Fibroblast of pulmonary artery (primary cell): Measurements from ENCODE around the gene LRRC7.

Source experiments
- DNase-seq: peaks from one replicate; pipeline ENCODE4 v3.0.0-alpha.2; 2010; ENCODE audit warnings: low read depth
- H3K4me3 ChIP-seq: replicated peaks from 2 replicates; pipeline ENCODE4 v1.5.1; 2011; ENCODE audit warnings: low read depth, mild to moderate bottlenecking, control low read depth, low read length, moderate library complexity
- TF ChIP-seq, protein P1 (sequence below): IDR thresholded peaks from 2 replicates; pipeline ENCODE4 v1.5.1; 2011; ENCODE audit warnings: mild to moderate bottlenecking, control low read depth, low read length, inconsistent platforms; ENCODE audit errors: missing control alignments

LRRC7 gene

DNA sequence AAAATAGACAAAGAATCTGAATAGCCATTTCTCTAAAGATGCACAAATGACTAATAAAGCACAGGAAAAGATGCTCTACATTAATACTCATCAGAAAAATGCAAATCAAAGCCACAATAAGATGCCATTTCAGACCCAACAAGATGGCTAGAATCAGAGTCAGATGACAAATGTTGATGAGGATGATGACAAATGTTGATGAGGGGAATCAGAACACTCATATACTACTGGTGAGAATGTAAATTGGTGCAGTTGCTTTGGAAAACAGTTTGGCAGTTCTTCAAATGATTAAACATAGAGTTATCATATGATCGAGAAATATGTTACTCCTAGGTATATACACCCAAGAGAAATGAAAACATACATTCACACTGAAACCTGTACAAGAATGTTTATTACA lies 603.8 kb downstream of the LRRC7 start:
- no peak overlapping the region for H3K4me3 ChIP-seq
- no peak for DNase-seq
- TF ChIP-seq, protein P1, sequence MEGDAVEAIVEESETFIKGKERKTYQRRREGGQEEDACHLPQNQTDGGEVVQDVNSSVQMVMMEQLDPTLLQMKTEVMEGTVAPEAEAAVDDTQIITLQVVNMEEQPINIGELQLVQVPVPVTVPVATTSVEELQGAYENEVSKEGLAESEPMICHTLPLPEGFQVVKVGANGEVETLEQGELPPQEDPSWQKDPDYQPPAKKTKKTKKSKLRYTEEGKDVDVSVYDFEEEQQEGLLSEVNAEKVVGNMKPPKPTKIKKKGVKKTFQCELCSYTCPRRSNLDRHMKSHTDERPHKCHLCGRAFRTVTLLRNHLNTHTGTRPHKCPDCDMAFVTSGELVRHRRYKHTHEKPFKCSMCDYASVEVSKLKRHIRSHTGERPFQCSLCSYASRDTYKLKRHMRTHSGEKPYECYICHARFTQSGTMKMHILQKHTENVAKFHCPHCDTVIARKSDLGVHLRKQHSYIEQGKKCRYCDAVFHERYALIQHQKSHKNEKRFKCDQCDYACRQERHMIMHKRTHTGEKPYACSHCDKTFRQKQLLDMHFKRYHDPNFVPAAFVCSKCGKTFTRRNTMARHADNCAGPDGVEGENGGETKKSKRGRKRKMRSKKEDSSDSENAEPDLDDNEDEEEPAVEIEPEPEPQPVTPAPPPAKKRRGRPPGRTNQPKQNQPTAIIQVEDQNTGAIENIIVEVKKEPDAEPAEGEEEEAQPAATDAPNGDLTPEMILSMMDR, result no peak
